Stimulated activated naive CD4-positive, alpha-beta T cell treated with Interleukin-2 at 50 U/mL for 16 hours (primary cell): Measurements from ENCODE around the gene MFAP4.

Source experiments
- DNase-seq: peaks from one replicate; lab custom pipeline; 2025; lab: John Stamatoyannopoulos, UW

MFAP4 gene

DNA sequence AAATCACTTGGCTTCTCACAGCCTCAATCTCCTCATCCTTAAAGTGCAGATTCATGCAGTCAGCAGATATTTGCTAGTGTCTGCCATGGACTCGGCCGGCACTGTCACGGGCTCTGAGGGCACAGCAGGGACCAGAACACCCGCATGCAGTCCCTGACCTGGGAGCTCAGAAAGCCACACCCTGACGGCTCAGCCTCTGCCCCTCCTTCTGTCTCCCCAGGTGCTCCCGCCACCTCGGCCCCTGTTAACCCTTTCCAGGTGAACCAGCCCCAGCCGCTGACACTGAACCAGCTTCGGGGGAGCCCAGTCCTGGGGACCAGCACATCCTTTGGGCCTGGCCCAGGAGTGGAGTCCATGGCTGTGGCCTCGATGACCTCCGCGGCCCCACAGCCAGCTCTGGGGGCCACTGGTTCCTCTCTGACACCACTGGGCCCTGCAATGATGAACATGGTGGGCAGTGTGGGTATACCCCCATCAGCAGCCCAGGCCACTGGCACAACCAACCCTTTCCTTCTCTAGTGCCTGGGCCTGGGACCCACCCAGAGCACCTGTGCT lies 53.2 kb downstream of the MFAP4 start:
- DNase-seq = no peak
